ENCODE measurements around the gene PSMA6.
A peak's percentile ranks its signal among the peaks of the same experiment; 100 is the strongest.
"Not testable (repeated sequence)": the region's sequence is repeated elsewhere in the genome, so short reads cannot be mapped to it uniquely, and the experiment has no call there.

PSMA6 gene

DNA sequence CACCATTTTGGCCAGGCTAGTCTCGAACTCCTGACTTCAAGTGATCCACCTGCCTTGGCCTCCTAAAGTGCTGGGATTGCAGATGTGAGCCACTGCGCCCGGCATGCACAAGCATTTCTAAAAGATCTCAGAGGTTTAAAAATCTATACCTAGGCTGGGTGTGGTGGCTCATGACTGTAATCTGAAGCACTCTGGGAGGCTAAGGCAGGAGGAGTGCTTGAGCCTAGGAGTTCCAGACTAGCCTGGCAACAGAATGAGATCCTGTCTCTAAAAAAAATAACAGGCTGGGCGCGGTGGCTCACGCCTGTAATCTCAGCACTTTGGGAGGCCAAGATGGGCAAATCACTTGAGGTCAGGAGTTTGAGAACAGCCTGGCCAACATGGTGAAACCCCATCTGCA is 63.1 kb downstream of the PSMA6 start:
- not testable (repeated sequence) for H3K36me3 Mint-ChIP-seq; H3K9me3 Mint-ChIP-seq (ENCODE audit: low read depth); H3K27ac Mint-ChIP-seq; H3K27me3 Mint-ChIP-seq; H3K4me3 Mint-ChIP-seq
- H3K4me1 Mint-ChIP-seq (ENCODE audit: low read depth): peaks cover 30% of the 10 kb centered on the region

DNA sequence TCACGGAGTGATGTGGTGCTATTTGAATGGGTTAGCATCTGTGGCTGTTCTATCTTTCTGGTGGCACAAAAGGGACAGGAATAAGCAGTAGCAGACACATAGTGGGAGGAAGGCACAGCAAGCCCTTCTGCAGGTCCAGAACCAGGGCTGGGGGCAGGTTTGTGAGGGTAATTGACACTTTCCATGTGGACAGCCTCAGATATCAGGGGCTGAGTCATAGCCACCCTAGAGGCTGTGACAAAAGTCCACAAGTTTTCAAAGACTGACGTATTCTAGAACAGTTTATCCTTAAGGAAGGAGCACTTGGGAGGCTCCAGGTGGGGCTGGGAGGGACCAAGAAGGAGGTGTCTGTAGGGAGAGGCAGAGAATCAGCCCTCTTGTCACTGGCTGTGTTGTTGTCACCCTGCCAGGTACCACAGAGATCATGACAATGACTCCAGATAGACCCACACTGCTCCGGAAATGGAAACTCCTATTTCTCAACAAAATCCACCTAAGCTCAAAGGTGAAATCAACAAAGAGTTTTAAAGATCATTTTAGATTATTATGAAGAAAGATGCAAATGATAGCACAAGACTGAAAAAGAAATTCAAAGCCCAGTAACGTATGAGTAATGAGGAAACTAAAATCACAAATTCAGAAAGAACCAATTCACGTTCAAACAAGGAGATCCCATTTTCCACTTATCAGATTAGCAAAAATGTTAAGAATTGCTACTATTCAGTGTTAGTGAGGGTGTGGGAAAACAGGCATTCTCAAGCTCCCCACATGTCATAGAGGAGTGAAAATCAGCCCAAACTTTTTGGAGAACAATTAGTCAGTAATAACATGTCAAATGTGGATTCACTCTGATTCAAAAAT is 64.0 kb downstream of the PSMA6 start:
- Mint-ChIP-seq H3K27ac (peak overlapping the region; percentile 55), H3K4me1 (ENCODE audit: low read depth) (peaks cover 34% of the 10 kb centered on the region), H3K4me3 (peak overlapping the region; percentile 38), H3K36me3 (no peaks in the 10 kb centered on the region), H3K27me3 (no peaks in the 10 kb centered on the region), H3K9me3 (ENCODE audit: low read depth) (no peaks in the 10 kb centered on the region)

DNA sequence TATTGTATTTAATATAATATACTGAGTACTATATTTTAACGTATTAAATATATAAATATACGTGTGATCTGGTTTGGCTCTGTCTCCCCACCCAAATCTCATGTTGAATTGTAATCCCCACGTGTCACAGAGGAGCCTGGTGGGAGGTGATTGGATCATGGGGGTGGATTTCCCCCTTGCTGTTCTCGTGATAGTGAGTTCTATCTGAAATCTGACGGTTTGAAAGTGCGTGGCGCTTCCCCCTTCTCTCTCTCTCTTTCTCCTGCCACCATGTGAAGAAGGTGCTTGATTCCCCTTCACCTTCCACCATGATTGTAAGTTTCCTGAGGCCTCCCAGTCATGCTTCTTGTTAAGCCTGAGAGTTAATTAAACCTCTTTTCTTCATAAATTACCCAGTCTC is 67.5 kb downstream of the PSMA6 start:
- H3K9me3 Mint-ChIP-seq (ENCODE audit: low read depth); H3K27ac Mint-ChIP-seq; H3K4me3 Mint-ChIP-seq; H3K27me3 Mint-ChIP-seq; H3K36me3 Mint-ChIP-seq: not testable (repeated sequence)
- H3K4me1 Mint-ChIP-seq (ENCODE audit: low read depth): peaks cover 22% of the 10 kb centered on the region

DNA sequence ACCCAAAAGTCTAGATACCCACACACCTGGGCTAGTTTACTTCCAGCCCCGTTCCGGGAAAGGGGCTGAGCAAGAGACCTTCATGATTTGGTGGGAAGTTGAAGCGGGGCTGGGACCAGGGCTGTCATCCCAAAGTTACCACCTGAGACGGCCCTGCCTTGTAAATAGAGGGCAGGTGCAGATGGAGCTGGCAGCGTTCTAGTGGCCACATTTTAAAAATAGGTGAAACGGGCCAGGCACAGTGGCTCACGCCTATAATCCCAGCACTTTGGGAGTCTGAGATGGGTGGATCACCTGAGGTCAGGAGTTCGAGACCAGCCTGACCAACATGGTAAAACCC is 68.9 kb downstream of the PSMA6 start:
- Mint-ChIP-seq H3K27ac (no peak overlapping the region), H3K27me3 (no peaks in the 10 kb centered on the region), H3K9me3 (ENCODE audit: low read depth) (no peaks in the 10 kb centered on the region), H3K4me1 (ENCODE audit: low read depth) (peaks cover 29% of the 10 kb centered on the region), H3K36me3 (no peaks in the 10 kb centered on the region), H3K4me3 (no peak overlapping the region)

DNA sequence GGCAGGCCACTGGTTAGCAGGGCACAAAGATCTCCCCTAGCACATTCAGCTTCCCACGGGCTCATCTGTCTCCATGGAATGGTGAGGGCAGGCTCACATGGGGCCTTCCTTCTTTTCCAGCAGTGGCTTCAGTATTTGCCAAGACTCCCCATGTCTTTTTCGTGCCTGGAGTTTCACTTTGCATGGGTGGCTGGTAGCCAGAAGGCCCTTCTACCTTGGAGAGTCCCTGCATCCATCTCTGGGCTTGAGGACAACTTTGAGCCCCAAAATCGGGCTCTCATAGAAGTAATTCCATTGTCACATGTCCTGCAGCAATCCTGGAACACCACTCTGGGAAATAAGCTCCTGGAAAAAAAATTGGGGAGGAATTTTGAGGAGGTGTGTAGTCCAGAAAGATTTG is 70.3 kb downstream of the PSMA6 start:
- peaks cover 32% of the 10 kb centered on the region for H3K4me1 Mint-ChIP-seq (ENCODE audit: low read depth)
- no peaks in the 10 kb centered on the region for H3K9me3 Mint-ChIP-seq (ENCODE audit: low read depth)
- no peaks in the 10 kb centered on the region for H3K27me3 Mint-ChIP-seq
- H3K4me3 Mint-ChIP-seq: no peak overlapping the region
- no peaks in the 10 kb centered on the region for H3K36me3 Mint-ChIP-seq
- H3K27ac Mint-ChIP-seq: no peak overlapping the region

DNA sequence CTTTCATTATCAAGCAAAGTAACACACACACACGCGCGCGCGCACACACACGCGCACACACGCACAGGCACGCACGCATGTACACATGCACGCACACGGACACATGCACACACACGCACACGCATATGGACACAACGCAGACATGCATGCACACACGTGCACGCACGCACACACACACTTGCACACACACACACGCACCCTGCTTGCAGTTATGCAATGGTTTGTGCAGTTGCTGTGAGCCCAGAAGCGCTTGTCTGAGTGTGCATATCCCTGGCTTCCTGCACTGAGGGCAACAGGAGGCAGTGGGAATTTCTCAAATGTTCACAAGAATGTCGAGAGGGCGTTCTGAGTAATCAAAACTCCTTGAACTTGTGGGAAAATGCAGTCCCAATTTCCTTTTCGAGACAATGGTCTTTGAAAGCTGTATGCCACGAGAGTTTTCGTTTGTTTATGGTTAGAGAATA is 70.8 kb downstream of the PSMA6 start:
- peaks cover 37% of the 10 kb centered on the region for H3K4me1 Mint-ChIP-seq (ENCODE audit: low read depth)
- no peaks in the 10 kb centered on the region for H3K9me3 Mint-ChIP-seq (ENCODE audit: low read depth)
- H3K27me3 Mint-ChIP-seq: no peaks in the 10 kb centered on the region
- H3K27ac Mint-ChIP-seq: no peak overlapping the region
- H3K4me3 Mint-ChIP-seq: no peak overlapping the region
- H3K36me3 Mint-ChIP-seq: no peaks in the 10 kb centered on the region

DNA sequence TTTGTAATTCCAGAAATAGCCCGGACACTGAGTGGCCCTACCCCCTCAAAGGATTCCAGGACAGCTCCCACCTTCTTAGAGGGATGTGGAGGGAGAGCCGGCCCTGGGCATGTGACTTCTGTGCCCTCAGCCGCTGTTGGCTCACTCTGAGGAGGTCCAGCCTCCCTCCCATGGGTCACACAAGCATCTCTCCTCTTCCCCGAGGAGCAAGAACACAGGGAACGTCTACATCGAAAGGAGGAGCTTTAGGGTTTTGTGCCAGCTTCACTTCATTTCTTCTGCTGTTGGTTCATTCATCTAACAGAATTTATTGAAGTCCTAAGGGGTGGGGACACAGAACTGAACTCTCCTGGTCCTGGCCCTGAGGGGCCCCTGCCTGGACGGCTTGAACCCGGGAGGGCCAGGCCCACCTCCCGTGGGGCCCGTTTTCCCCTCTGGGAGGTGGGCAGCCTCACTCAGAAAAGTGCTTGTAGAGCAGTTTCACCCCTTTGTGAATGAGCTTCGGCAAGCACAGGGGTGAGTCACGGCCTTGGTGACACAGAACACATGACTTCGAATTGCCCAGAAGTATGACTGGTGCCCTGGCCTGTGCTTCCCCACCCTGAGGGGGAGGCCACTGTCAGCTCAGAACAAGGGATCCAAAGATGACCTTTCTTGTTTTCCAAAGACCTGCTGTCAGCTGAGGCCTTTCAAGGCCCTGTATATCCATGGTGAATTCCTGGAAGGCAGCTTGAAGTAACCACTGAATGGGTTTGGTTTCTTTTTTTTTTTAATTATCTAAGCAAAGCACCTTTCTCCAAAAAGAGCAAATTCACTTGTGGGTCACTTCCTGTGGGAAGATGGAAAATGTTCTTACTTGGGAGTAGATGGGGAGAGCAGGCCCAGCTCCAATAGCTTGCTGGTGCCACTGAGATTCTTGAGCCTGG is 73.2 kb downstream of the PSMA6 start:
- Mint-ChIP-seq H3K36me3 (no peaks in the 10 kb centered on the region), H3K4me3 (peak overlapping the region; percentile 67), H3K9me3 (ENCODE audit: low read depth) (no peaks in the 10 kb centered on the region), H3K4me1 (ENCODE audit: low read depth) (peaks cover 56% of the 10 kb centered on the region), H3K27me3 (no peaks in the 10 kb centered on the region), H3K27ac (peak overlapping the region; percentile 98)

DNA sequence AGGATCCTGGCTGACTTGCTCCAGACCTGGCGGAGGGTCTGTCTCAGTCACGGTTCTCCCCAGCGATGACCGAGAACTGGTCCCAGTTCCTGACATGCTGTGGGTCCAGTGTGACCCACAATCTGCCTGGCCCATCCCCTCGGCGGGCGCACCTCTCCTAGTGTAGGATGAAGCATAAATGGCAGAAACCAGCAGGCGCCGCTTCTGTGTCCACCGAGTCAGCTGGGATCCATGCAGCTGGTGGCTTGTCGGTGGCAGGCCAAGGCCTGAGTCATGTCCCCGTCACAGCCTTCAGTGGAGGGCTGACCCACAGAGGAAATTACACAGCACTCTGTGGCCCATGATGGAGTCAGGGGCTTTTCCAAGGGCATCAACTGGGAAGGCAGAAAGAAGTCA is 73.9 kb downstream of the PSMA6 start:
- Mint-ChIP-seq H3K27me3 (no peaks in the 10 kb centered on the region), H3K9me3 (ENCODE audit: low read depth) (no peaks in the 10 kb centered on the region), H3K4me1 (ENCODE audit: low read depth) (peaks cover 52% of the 10 kb centered on the region), H3K27ac (peak overlapping the region; percentile 98), H3K4me3 (no peak overlapping the region), H3K36me3 (peaks cover 1% of the 10 kb centered on the region)

DNA sequence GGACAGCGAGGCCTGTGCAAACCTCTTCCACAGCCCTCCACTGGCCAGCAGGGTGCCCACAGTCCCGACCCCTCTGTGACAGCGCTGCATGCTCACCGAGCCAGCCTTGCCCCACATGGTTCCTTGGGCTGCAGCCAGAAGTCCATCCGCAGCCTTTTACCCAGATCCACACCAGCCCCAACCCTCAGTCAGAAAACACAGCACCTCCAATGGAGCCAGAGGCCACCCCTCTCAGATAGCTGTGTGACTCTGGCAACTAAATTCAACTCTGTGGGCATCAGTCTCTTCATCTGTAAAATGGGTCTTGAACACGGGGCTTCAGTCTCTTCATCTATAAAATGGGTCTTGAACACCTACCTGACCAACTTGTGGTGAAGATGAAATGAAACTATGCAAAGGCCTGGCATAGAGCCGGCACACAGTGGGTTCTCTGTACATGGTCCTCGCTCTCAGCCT is 74.4 kb downstream of the PSMA6 start:
- Mint-ChIP-seq H3K4me3 (no peak overlapping the region), H3K27ac (peak overlapping the region; percentile 98), H3K36me3 (peaks cover 4% of the 10 kb centered on the region), H3K4me1 (ENCODE audit: low read depth) (peaks cover 52% of the 10 kb centered on the region), H3K27me3 (no peaks in the 10 kb centered on the region), H3K9me3 (ENCODE audit: low read depth) (no peaks in the 10 kb centered on the region)

DNA sequence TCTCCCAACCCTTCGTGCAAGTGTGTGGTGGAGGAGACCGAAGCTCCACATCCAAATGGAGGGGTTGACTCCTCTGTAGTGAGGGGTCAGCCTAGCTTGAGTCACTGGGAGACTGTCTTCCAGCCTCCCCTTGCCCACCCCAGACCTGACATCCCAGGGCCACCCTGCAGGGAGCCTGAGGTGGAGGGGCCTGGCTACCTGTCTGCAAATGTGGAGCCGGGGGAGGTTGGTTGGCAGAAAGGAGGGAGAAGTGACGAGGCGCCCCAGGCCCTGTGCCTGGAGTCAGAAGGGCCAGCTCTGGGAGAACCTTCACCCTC is 74.8 kb downstream of the PSMA6 start:
- Mint-ChIP-seq H3K4me1 (ENCODE audit: low read depth) (peaks cover 52% of the 10 kb centered on the region), H3K27ac (peak overlapping the region; percentile 98), H3K4me3 (peak overlapping the region; percentile 61), H3K36me3 (peaks cover 4% of the 10 kb centered on the region), H3K9me3 (ENCODE audit: low read depth) (no peaks in the 10 kb centered on the region), H3K27me3 (no peaks in the 10 kb centered on the region)

All from activated naive CD8-positive, alpha-beta T cell (primary cell).